Kidney (tissue), 14 donors: Measurements from ENCODE around the gene PLXNA2. TPM values are rescaled to one million over a fixed set of nuclear protein-coding genes. Genes with fewer than 3 reads are reported as not detected.
A peak's percentile ranks its signal among the peaks of the same experiment; 100 is the strongest.

Experiments
- DNase-seq, 5 donors: peaks; one replicate each; pipeline ENCODE4 v3.0.0-alpha.2; 2013 to 2020
- FAIRE-seq: peaks from 2 replicates; lab custom pipeline; 2012; peaks lifted over from hg19 to GRCh38; lab: Jason Lieb, UNC
- H3K27ac ChIP-seq, 2 donors: one replicate each; pipeline ENCODE4 v1.7.0; 2013; ENCODE audit warnings: low read depth in 2 of 2, low read length in 2 of 2, inconsistent platforms in 1 of 2
- H3K27me3 ChIP-seq: one replicate; pipeline ENCODE4 v1.7.1; 2013; ENCODE audit warnings: low read length, inconsistent platforms; ENCODE audit not compliant: control insufficient read depth, insufficient read depth
- H3K36me3 ChIP-seq, 3 donors: one replicate each; pipeline versions ENCODE4 v1.7.0 to v1.7.1; 2013; ENCODE audit warnings: low read length in 3 of 3, control low read depth in 1 of 3, inconsistent platforms in 1 of 3; ENCODE audit not compliant: insufficient read depth in 3 of 3, control insufficient read depth in 2 of 3
- H3K4me1 ChIP-seq, 3 donors: one replicate each; pipeline versions ENCODE4 v1.7.0 to v1.7.1; 2013; ENCODE audit warnings: low read length in 3 of 3, inconsistent platforms in 1 of 3, low read depth in 1 of 3; ENCODE audit not compliant: control insufficient read depth in 2 of 3, insufficient read depth in 2 of 3
- H3K4me3 ChIP-seq, 3 donors: one replicate each; pipeline versions ENCODE4 v1.7.0 to v1.8.1; 2013; ENCODE audit warnings: low read length in 3 of 3, control low read depth in 1 of 3, inconsistent platforms in 1 of 3
- H3K9ac ChIP-seq, 3 donors: one replicate each; pipeline versions ENCODE4 v1.7.0 to v1.7.1; 2013; ENCODE audit warnings: low read length in 3 of 3, control low read depth in 1 of 3, inconsistent platforms in 1 of 3
- H3K9me3 ChIP-seq, 3 donors: one replicate each; pipeline versions ENCODE4 v1.7.0 to v1.7.1; 2013; ENCODE audit warnings: low read length in 3 of 3, control low read depth in 1 of 3, inconsistent platforms in 1 of 3; ENCODE audit not compliant: control insufficient read depth in 2 of 3, insufficient read depth in 1 of 3
- CTCF ChIP-seq: IDR thresholded peaks from 3 replicates; pipeline ENCODE4 v1.5.1; 2012; ENCODE audit warnings: mild to moderate bottlenecking, moderate library complexity, borderline replicate concordance; ENCODE audit not compliant: insufficient read depth; ENCODE audit errors: extremely low read depth
- intact Hi-C: fragments of 100-400 bp; cut with DNase I; formaldehyde crosslinking; loops from one replicate; pipeline ENCODE4 v1.11.1; 2022
- polyA plus RNA-seq: library from polyadenylated mRNA; stranded (reverse); fragments of 350-450 nt; fragmentation: Illumina TruSeq; extraction: RNeasy Lipid Tissue Mini Kit (QIAGEN cat#74804); gene quantifications from one replicate; pipeline ENCODE4 v1.2.3, GENCODE V29; 2014; ENCODE audit warnings: low read depth, low replicate concordance; ENCODE audit not compliant: insufficient read depth
- total RNA-seq: library from RNA; stranded (reverse); fragmentation: NEBNext Ultra II Directional; extraction: Animal tissue kit (Norgen Biotek cat#: 25700); gene quantifications from one replicate; pipeline ENCODE4 v1.2.1, GENCODE V29; 2021
- donor health status: control.
- donor health status: control.
- donor health status: control.
- donor health status: control.
- donor health status: control.
- donor health status: DM: yes; HTN: yes; CAD: no.
- donor health status: Normal renal cell carcinoma (clear cell type).

The PLXNA2 gene
- total and polyA plus RNA-seq, 2 donors from 2014 or later = 2.4 to 27.9 TPM

DNA sequence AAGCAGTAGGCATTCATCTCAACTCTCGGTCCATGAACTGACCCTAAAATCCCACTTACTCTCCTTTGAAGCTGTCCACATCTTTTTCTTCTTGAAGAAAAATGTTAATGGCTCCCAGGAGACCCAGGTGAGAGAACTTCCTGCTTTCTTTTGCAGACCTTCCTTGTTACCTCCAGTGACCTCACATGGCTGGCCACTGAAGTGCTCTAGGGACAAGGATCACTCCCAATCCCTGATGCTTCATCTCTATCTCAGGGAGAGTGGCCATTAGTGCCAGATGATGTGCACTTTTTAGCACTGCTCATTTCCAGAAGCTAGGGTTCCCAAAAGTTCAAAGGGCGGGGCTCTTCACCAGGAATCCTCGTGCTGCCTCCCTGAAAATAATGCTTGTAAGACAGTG lies 16.2 kb downstream of the PLXNA2 start:
- Histone ChIP-seq H3K4me3 (no peak overlapping the region), H3K4me1 (peaks cover 0 to 5% (median 5%) of the 10 kb centered on the region in 3 donors), H3K27ac (no peak overlapping the region), H3K9me3 (no peaks in the 10 kb centered on the region), H3K27me3 (no peaks in the 10 kb centered on the region), H3K36me3 (no peaks in the 10 kb centered on the region), H3K9ac (no peak overlapping the region)
- intact Hi-C loops = no loop called here
- TF ChIP-seq CTCF = no peak
- DNase-seq (no peak), FAIRE-seq (no peak)

- DNase-seq (no peak), FAIRE-seq (no peak)
Measured at GRCh38 chr1:208227366-208227765, 16.8 kb downstream of the PLXNA2 start.

GRCh38 chr1:208225954-208226937 lies 17.9 kb downstream of the PLXNA2 start:
- H3K27me3 ChIP-seq = no peaks in the 10 kb centered on the region
- no peak overlapping the region for H3K27ac ChIP-seq
- FAIRE-seq (no peak), DNase-seq (peak; percentile 77 to 83 (median 79))
- no peaks in the 10 kb centered on the region for H3K36me3 ChIP-seq
- no peak overlapping the region for H3K9ac ChIP-seq
- intact Hi-C loops = no loop called here
- H3K4me1 ChIP-seq = peaks cover 0 to 7% (median 0%) of the 10 kb centered on the region in 3 donors
- no peak overlapping the region for H3K4me3 ChIP-seq
- TF ChIP-seq CTCF = no peak
- H3K9me3 ChIP-seq = no peaks in the 10 kb centered on the region

More at GRCh38 chr1:208227366-208227765, 16.8 kb downstream of the PLXNA2 start:
- H3K27me3 ChIP-seq = no peaks in the 10 kb centered on the region
- H3K27ac ChIP-seq = no peak overlapping the region
- no peak overlapping the region for H3K4me3 ChIP-seq
- H3K4me1 ChIP-seq = peaks cover 0 to 5% (median 5%) of the 10 kb centered on the region in 3 donors
- no peaks in the 10 kb centered on the region for H3K36me3 ChIP-seq
- no peaks in the 10 kb centered on the region for H3K9me3 ChIP-seq
- intact Hi-C loops = no loop called here
- TF ChIP-seq CTCF = no peak
- no peak overlapping the region for H3K9ac ChIP-seq
